Esophagus squamous epithelium (tissue), 5 donors: ENCODE results near the gene CROCC. TPM values are rescaled to one million over a fixed set of nuclear protein-coding genes. Genes with fewer than 3 reads are reported as not detected.
"Not testable (repeated sequence)": the region's sequence is repeated elsewhere in the genome, so short reads cannot be mapped to it uniquely, and the experiment has no call there.

ENCODE experiments used
- DNase-seq: peaks from one replicate; lab custom pipeline; 2025; lab: John Stamatoyannopoulos, UW
- H3K27ac ChIP-seq, 4 donors: fragments of 200-600 bp; sonication (generic); one replicate each; pipeline ENCODE4 v1.5.1; 2016 to 2019; ENCODE audit warnings: mild to moderate bottlenecking in 1 of 4
- H3K27me3 ChIP-seq, 4 donors: fragments of 200-600 bp; sonication (generic); 1 replicate in 3 of 4; 2 replicates in 1 of 4; pipeline versions ENCODE4 v1.5.1 to v1.6.0; 2017 to 2021; ENCODE audit warnings: antibody characterized with exemption in 1 of 4
- H3K36me3 ChIP-seq, 3 donors: fragments of 200-600 bp; sonication (generic); one replicate each; pipeline ENCODE4 v1.5.1; 2016 to 2019
- H3K4me1 ChIP-seq, 3 donors: fragments of 200-600 bp; sonication (generic); one replicate each; pipeline ENCODE4 v1.5.1; 2017 to 2019
- H3K4me3 ChIP-seq, 4 donors: fragments of 200-600 bp; sonication (generic); 1 replicate in 3 of 4; 2 replicates in 1 of 4; pipeline ENCODE4 v1.5.1; 2016 to 2019; ENCODE audit warnings: mild to moderate bottlenecking in 2 of 4, moderate library complexity in 1 of 4
- H3K9me3 ChIP-seq, 3 donors: fragments of 200-600 bp; sonication (generic); one replicate each; pipeline ENCODE4 v1.5.1; 2016 to 2019
- POLR2A ChIP-seq, 4 donors: fragments of 450-650 bp; IDR thresholded peaks; one replicate each; pipeline ENCODE4 v1.6.1; 2017; ENCODE audit warnings: antibody characterized with exemption in 4 of 4, mild to moderate bottlenecking in 4 of 4, moderate library complexity in 3 of 4
- WGBS, 2 donors: methylation state at CpG; one replicate each; pipeline ENCODE4 v1.1.5; 2018; 5-methylcytosine and 5-hydroxymethylcytosine counted together
- intact Hi-C: fragments of 100-400 bp; cut with DNase I; formaldehyde crosslinking; loops from one replicate; pipeline ENCODE4 v1.15.0; 2022
- total RNA-seq, 4 donors: library from RNA; depleted of rRNA; stranded (reverse); fragments of >200 nt; gene quantifications; one replicate each; pipeline ENCODE4 v1.1.0, GENCODE V29; 2016
- TF ChIP-seq, protein P1 (sequence below), 6 experiments: fragments of 450-650 bp in 4 of 6; fragments of 200-600 bp in 2 of 6; sonication (generic) in 2 of 6; IDR thresholded peaks; one replicate each; pipeline ENCODE4 v1.5.1; 2016 to 2019; ENCODE audit warnings: antibody characterized with exemption in 6 of 6, mild to moderate bottlenecking in 4 of 6, moderate library complexity in 4 of 6
- donor health status: DM: yes; HTN: yes; CAD: no.

The CROCC gene
- total RNA-seq, 4 donors from 2014 or later = 8.5 to 43.1 (median 30.2) TPM

DNA sequence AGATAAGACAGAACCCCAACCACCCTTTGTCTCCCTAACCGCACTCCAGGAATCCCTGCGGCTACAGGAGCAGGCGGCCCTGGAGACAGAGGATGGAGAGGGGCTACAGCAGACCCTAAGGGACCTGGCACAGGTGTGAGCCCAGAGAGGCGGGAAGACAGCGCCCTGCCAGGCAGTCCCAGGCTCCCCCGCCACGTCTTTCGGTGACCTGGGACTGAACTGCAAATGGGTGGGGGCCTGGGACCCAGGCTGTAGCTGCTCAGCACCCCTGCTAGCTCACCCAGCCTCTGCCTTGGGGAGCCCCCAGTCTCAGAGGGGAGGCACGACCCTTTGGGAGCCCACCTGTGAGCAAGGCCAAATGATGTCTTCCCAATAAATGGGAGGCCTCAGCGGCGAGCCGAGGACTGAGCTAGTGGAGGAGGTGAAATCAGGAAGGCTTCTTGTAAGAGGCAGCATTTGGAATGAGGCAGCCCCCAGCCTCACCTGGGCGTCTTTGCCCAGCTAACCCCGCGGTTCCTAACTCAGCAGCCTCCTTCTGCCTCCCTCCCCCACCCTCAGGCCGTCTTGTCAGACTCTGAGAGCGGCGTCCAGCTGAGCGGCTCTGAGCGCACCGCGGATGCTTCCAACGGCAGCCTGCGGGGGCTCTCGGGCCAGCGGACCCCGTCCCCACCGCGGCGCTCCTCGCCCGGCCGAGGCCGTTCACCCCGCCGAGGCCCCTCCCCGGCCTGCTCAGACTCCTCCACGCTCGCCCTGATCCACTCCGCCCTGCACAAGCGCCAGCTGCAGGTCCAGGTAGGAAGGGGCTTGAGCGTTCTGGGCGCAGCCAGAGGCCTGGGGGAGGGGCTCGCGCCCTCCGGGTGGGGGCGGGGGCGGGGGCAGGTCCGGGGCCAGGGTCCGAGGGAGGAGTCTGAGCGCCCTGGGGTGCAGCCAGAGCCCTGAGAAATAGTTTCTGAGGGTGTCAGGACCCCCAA lies 16.9 kb downstream of the CROCC start:
- Histone ChIP-seq H3K27me3 (no peaks in the 10 kb centered on the region), H3K9me3 (no peaks in the 10 kb centered on the region), H3K27ac (no peak overlapping the region), H3K4me1 (no peaks in the 10 kb centered on the region), H3K4me3 (peak overlapping the region in 1 of 4 donors; percentile 29), H3K36me3 (peaks cover 7 to 97% (median 8%) of the 10 kb centered on the region in 3 donors)
- 60 to 88% methylated on average over 7 to 8 of the region's 51 CpGs for WGBS, 2 donors
- intact Hi-C loops = no loop called here
- no peak for DNase-seq
- TF ChIP-seq, protein P1, sequence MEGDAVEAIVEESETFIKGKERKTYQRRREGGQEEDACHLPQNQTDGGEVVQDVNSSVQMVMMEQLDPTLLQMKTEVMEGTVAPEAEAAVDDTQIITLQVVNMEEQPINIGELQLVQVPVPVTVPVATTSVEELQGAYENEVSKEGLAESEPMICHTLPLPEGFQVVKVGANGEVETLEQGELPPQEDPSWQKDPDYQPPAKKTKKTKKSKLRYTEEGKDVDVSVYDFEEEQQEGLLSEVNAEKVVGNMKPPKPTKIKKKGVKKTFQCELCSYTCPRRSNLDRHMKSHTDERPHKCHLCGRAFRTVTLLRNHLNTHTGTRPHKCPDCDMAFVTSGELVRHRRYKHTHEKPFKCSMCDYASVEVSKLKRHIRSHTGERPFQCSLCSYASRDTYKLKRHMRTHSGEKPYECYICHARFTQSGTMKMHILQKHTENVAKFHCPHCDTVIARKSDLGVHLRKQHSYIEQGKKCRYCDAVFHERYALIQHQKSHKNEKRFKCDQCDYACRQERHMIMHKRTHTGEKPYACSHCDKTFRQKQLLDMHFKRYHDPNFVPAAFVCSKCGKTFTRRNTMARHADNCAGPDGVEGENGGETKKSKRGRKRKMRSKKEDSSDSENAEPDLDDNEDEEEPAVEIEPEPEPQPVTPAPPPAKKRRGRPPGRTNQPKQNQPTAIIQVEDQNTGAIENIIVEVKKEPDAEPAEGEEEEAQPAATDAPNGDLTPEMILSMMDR (IDR thresholded peaks at IDR 0.05) = no peak
- no peak for TF ChIP-seq POLR2A (IDR thresholded peaks at IDR 0.05)

DNA sequence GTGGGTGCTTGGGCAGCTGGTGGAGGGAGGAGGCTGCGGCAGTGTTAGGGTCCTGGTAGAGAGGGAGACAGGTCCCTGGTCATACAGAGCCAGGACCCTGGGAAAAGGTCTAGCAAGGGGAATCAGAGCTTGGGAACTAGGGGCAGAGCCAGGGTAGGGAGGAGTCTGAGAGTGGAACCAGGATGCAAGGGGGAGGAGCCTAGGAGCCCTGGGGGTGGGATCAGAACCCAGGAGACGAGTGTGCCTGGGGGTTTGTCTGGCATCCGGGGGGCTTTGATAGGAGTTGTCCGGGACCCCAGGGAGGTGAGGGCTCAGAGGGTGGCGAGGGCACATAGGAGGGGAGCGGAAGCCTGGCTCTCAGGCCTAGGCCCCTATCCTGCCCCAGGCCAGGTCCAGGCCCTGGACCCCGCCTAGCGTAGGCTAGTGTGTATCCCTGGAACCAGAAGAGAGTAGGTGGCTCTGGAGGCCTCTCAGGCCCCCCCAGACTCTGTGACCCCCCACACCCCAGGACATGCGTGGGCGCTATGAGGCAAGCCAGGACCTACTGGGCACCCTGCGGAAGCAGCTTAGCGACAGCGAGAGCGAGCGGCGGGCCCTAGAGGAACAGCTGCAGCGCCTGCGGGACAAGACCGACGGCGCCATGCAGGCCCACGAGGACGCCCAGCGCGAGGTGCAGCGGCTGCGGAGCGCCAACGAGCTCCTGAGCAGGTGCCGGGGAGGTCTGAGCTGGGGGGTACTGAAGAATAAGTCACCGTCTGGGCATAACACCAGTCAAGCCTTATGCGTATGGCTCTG lies 17.9 kb downstream of the CROCC start:
- DNase-seq, H3K9me3 ChIP-seq: not testable (repeated sequence)

DNA sequence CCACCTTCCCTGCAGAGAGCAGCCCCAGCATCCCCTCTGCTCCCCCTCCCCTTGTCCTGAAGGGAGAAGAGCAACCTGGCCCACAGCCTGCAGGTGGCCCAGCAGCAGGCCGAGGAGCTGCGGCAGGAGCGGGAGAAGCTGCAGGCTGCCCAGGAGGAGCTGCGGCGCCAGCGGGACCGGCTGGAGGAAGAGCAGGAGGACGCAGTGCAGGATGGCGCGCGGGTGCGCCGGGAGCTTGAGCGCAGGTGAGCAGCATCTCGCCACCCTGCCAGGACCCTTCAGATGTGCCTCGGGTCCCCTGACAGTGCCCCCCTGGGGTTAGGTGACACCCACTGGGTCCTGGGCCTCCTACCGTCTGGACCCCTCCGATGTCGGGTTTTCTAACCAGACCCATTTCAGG lies 22.3 kb downstream of the CROCC start:
- intact Hi-C loops = no loop called here
- WGBS, 2 donors = 91 to 92% methylated on average over 18 to 19 of the region's 19 CpGs
- no peak for DNase-seq
- Histone ChIP-seq H3K27me3 (no peaks in the 10 kb centered on the region), H3K4me3 (no peak overlapping the region), H3K27ac (no peak overlapping the region), H3K36me3 (peaks cover 0 to 93% (median 12%) of the 10 kb centered on the region in 3 donors), H3K4me1 (peaks cover 8 to 14% (median 9%) of the 10 kb centered on the region in 3 donors), H3K9me3 (no peaks in the 10 kb centered on the region)
- TF ChIP-seq POLR2A (IDR thresholded peaks at IDR 0.05) = no peak

More for the DNA sequence above, 17.9 kb downstream of the CROCC start:
- H3K4me1 ChIP-seq, intact Hi-C loops, H3K27ac ChIP-seq, H3K27me3 ChIP-seq: not testable (repeated sequence)
- peaks cover 7 to 98% (median 8%) of the 10 kb centered on the region in 3 donors for H3K36me3 ChIP-seq
- WGBS, 2 donors = 93 to 94% methylated on average over 27 to 32 of the region's 32 CpGs
- H3K4me3 ChIP-seq = peak overlapping the region in 1 of 4 donors; percentile 29

DNA sequence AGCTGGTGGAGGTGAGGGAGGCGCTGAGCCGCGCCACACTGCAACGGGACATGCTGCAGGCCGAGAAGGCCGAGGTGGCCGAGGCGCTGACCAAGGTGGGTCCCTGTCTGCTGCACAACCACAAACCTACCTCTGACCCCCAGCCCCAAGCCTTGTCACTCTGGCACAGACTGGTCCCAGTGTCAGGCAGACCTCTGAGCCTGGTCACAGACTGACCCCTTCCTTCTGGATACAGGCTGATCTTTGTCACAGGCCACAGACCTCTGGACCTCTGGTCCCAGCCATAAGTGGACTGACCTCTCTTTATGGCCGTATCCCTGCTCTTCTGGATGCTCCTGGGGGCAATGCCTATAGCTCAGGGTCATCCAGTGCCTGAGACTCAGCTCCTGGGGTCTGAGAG lies 23.8 kb downstream of the CROCC start:
- H3K9me3 ChIP-seq, H3K4me3 ChIP-seq, DNase-seq, H3K27me3 ChIP-seq, H3K27ac ChIP-seq, intact Hi-C loops: not testable (repeated sequence)
- Histone ChIP-seq H3K36me3 (peaks cover 0 to 78% (median 12%) of the 10 kb centered on the region in 3 donors), H3K4me1 (peaks cover 8 to 26% (median 9%) of the 10 kb centered on the region in 3 donors)
- WGBS, 2 donors = 90% methylated on average over 8 of the region's 9 CpGs; no CpG with 5 or more reads in 1 of the 2 donors

DNA sequence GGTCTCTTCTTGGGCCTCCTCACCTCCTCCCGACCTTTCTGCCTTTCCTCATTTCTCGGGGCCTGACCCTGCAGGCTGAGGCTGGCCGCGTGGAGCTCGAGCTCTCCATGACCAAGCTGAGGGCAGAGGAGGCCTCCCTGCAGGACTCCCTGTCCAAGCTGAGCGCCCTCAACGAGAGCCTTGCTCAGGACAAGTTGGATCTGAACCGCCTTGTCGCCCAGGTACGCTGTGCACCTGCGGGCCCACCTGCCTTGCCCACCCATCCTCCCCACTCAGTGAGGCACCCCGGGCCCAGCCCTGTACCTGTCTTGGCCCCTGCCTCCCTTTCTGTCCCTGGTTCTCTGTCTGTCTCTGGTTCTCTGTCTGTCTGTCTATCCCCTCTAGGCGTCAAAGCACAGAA lies 24.5 kb downstream of the CROCC start:
- 85 to 92% methylated on average over 5 to 13 of the region's 13 CpGs for WGBS, 2 donors
- DNase-seq, H3K9me3 ChIP-seq, H3K27ac ChIP-seq, H3K27me3 ChIP-seq, H3K4me3 ChIP-seq: not testable (repeated sequence)
- Histone ChIP-seq H3K36me3 (peaks cover 0 to 71% (median 12%) of the 10 kb centered on the region in 3 donors), H3K4me1 (peaks cover 8 to 26% (median 9%) of the 10 kb centered on the region in 3 donors)
- intact Hi-C loops = loop anchor here (2.0 kb wide), 1 partner anchor 323 kb away; no protein-coding TSS in a partner anchor

DNA sequence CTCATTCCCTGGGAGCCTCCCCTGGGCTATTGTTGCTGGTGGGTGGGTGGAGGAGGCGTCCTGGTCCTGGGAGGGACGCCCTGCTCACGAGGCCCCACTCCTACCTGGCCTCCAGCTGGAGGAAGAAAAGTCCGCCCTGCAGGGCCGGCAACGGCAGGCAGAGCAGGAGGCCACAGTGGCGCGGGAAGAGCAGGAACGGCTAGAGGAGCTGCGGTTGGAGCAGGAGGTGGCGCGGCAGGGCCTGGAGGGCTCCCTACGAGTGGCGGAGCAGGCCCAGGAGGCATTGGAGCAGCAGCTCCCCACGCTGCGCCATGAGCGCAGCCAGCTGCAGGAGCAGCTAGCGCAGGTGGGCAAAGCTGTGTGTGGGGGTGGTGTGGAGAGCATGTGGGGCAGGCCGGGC lies 24.9 kb downstream of the CROCC start:
- 88 to 95% methylated on average over 4 to 10 of the region's 19 CpGs for WGBS, 2 donors

DNA sequence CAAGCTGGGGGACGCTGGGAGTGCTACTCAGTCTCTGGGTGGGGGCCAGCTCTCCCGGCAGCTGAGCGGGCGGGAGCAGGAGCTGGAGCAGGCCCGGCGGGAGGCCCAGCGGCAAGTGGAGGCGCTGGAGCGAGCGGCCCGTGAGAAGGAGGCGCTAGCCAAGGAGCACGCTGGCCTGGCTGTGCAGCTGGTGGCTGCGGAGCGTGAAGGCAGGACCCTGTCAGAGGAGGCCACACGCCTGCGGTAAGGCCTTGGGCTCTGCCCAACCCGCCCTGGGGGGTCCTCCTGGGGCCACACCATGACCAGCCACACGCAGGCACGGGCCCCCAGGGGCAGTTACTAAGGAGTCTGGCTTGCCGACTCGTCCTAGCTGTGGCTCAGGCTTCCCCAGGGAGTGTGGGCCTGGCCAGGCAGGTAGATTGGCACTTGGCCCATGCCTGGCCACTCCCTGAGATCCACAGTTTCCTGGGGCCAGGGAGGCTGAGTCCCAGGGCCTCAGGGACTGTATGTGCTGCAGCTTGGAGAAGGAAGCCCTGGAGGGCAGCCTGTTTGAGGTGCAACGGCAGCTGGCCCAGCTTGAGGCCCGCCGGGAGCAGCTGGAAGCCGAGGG lies 26.7 kb downstream of the CROCC start:
- H3K9me3 ChIP-seq, DNase-seq, H3K27me3 ChIP-seq, H3K4me3 ChIP-seq, intact Hi-C loops: not testable (repeated sequence)
- 70 to 78% methylated on average over 3 to 10 of the region's 26 CpGs for WGBS, 2 donors
- Histone ChIP-seq H3K27ac (peak overlapping the region; percentile 63 to 81 (median 70)), H3K36me3 (peaks cover 0 to 49% (median 8%) of the 10 kb centered on the region in 3 donors), H3K4me1 (peaks cover 9 to 37% (median 11%) of the 10 kb centered on the region in 3 donors)

More for the DNA sequence above, 24.9 kb downstream of the CROCC start:
- peaks cover 8 to 31% (median 9%) of the 10 kb centered on the region in 3 donors for H3K4me1 ChIP-seq
- no peak overlapping the region for H3K27ac ChIP-seq
- DNase-seq = no peak
- intact Hi-C loops = loop anchor here (2.0 kb wide), 1 partner anchor 324 kb away; no protein-coding TSS in a partner anchor
- no peaks in the 10 kb centered on the region for H3K27me3 ChIP-seq
- peaks cover 0 to 67% (median 12%) of the 10 kb centered on the region in 3 donors for H3K36me3 ChIP-seq
- no peaks in the 10 kb centered on the region for H3K9me3 ChIP-seq
- TF ChIP-seq, protein P1 (IDR thresholded peaks at IDR 0.05) = no peak
- no peak for TF ChIP-seq POLR2A (IDR thresholded peaks at IDR 0.05)
- no peak overlapping the region for H3K4me3 ChIP-seq

DNA sequence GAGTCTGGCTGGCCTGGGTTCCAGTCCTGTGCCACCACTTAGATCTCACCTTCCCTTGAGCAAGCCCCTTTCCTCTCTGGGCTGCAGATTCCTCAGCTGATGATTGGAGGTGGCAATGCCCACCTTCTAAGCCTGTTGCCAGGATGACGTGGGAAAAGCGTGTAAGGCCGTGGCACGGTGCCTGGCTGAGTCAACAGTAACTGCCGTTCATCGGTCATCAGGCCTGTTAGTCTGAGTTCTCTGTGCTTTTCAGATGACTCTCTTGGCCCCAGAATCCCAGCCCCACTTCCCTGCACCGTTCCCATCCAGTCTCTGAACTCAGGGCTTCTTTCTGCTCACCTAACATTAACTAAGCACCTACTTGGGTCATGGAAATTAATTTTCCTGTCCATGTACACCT lies 27.3 kb downstream of the CROCC start:
- peaks cover 0 to 43% (median 8%) of the 10 kb centered on the region in 3 donors for H3K36me3 ChIP-seq
- WGBS, 2 donors = 46 to 53% methylated on average over 3 to 6 of the region's 7 CpGs
- H3K27ac ChIP-seq = peak overlapping the region; percentile 63 to 81 (median 70)
- H3K4me3 ChIP-seq, H3K27me3 ChIP-seq, DNase-seq, H3K9me3 ChIP-seq, intact Hi-C loops: not testable (repeated sequence)
- H3K4me1 ChIP-seq = peaks cover 9 to 37% (median 11%) of the 10 kb centered on the region in 3 donors

DNA sequence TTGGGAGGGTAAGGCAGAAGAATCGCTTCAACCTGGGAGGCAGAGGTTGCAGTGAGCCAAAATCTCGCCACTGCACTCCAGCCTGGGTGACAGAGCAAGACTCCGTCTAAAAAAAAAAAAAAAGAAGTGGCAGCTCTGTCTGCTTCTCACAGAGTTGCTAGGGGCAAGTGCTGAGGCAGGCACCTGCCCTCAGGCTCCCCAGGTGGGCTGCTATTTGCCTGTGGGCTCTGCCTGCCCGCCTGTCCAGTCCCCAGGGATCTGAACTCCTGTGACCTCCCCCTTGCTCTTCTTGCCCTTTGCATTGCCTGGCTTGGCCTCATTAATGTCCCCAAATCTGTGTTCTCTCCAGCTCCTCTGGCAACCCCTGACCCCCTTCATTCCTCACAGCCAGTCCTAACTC lies 30.6 kb downstream of the CROCC start:
- Histone ChIP-seq H3K4me1 (peaks cover 9 to 37% (median 11%) of the 10 kb centered on the region in 3 donors), H3K36me3 (peaks cover 0 to 43% (median 5%) of the 10 kb centered on the region in 3 donors)
- intact Hi-C loops, H3K4me3 ChIP-seq, H3K27ac ChIP-seq, DNase-seq, H3K9me3 ChIP-seq, H3K27me3 ChIP-seq: not testable (repeated sequence)
- 85 to 91% methylated on average over 4 of the region's 4 CpGs for WGBS, 2 donors
